GM21825 (cell line): Measurements from ENCODE around the gene SLC3A2.
"Not testable (repeated sequence)": the region's sequence is repeated elsewhere in the genome, so short reads cannot be mapped to it uniquely, and the experiment has no call there.

ENCODE experiments used
- ATAC-seq: cut with Tn5 transposase; IDR thresholded peaks from one replicate; pipeline ENCODE4 v1.9.1; 2021; ENCODE audit warnings: mild to moderate bottlenecking, moderate library complexity; ENCODE audit not compliant: unreplicated experiment

SLC3A2 gene

GRCh38 chr11:62852523-62853188 is 28.0 kb upstream of the SLC3A2 start:
- no peak for ATAC-seq

DNA sequence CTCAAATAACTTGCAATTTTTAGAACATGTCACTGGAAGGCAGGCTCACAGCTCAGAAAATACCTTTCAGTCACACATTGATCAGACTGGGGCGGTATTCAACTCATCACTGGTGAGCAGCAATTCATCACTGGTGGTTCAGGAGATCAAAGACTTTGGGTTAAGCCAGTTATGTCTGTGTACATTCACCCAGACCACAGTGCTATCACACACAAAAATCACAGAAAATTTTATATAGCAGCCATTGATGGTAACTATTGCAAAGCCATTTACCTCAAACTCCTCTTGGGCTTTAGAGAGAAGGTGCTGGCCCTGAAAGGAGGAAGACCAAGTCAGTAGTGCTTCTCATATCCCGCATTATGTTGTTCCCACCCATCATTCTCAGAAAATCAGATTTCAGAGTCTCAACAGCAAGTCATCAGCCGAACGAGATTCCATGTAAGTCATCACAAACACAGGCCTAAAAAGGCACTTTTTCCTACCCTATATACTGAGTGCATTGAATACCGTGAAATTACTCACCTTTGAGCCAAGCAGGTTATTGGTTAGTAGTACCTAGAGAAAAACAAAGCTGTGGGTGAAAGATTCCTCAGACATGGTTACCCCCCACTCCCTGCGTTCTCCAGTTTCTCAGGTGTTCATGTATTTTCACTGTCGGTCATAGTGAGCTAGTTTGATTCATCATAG is 27.3 kb upstream of the SLC3A2 start:
- ATAC-seq = no peak

GRCh38 chr11:62854013-62854824 is 26.5 kb upstream of the SLC3A2 start:
- ATAC-seq = no peak

DNA sequence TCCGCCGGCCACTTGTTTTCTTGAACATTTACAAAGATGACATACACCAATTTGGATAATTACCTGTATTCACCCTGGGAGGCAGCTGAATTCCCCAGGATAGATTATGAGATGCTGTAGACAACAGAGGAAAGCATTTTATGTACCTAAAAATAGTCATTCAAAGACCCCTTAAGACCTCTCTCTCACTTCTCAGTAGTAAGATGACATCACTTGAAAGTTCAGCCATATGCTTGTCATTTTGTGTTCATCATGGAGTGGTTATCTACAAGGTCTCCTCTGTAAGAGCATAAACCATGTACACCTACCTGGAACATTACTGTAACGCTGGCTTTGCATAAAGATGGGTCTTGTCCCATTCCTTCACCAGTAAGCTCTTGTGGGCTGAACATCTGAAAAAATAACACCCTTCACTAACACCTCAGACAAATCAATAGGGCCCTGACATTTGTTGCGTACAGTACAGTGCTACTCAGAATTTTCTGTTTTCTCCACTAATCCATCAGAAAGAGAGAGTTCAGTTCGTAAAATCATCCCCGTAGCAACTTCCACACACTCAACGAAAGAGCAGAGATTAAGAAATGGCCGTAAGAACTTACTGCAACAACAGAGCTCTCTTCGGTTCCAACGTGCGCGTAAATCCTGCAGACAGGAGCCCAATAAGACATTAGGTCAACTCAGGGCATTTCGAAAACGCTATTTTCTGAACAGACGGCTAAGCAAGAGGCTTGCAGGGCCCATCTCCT is 25.7 kb upstream of the SLC3A2 start:
- no peak for ATAC-seq

- peak; percentile 81 for ATAC-seq
These were observed 24.9 kb upstream of the SLC3A2 start for GRCh38 chr11:62855571-62856332.

DNA sequence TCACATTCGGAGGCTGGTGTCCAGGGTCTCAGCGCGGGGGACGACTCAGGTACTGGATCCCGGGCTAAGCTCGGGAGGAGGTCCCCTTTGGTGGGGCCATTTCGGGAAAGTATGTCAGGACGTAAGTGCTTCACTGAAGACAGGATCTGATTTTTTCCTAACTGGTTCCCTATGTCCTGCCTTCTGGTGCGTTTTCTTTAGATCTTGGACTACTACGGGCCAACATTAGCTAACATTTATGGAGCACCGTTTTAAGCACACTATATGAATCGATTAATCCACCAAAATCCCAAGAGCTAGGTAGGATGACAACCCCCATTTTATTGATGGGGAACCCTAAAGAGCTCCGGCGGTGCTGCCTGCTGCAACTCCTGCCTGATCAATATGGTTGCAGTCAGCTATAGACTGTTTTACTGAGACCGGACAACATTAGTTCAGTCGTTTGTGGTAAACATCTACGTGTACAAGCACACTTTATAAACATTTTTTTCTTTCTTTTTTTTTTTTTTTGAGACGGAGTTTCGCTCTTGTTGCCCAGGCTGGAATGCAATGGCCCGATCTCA is 24.3 kb upstream of the SLC3A2 start:
- ATAC-seq = peak; percentile 11

GRCh38 chr11:62857541-62857982 is 23.1 kb upstream of the SLC3A2 start:
- no peak for ATAC-seq

GRCh38 chr11:62858201-62858600 is 22.5 kb upstream of the SLC3A2 start:
- ATAC-seq = no peak

DNA sequence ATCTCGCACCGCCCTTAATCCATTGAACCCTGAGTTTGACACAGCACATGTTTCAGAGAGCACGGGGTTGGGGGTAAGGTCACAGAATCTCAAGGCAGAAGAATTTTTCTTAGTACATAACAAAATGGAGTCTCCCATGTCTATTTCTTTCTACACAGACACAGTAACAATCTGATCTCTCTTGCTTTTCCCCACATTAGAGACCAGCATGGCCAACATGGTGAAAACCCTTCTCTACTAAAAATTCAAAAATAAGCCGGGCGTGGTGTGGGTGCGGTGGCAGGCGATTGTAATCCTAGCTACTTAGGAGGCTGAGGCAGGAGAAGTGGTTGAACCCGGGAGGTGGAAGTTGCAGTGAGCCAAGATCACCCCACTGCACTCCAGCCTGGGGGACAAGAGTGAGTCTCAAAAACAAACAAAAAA is 21.4 kb upstream of the SLC3A2 start:
- ATAC-seq = not testable (repeated sequence)

- no peak for ATAC-seq
These were observed 19.7 kb upstream of the SLC3A2 start for GRCh38 chr11:62860835-62861563.

GRCh38 chr11:62861564-62862192 is 19.0 kb upstream of the SLC3A2 start:
- ATAC-seq = not testable (repeated sequence)

DNA sequence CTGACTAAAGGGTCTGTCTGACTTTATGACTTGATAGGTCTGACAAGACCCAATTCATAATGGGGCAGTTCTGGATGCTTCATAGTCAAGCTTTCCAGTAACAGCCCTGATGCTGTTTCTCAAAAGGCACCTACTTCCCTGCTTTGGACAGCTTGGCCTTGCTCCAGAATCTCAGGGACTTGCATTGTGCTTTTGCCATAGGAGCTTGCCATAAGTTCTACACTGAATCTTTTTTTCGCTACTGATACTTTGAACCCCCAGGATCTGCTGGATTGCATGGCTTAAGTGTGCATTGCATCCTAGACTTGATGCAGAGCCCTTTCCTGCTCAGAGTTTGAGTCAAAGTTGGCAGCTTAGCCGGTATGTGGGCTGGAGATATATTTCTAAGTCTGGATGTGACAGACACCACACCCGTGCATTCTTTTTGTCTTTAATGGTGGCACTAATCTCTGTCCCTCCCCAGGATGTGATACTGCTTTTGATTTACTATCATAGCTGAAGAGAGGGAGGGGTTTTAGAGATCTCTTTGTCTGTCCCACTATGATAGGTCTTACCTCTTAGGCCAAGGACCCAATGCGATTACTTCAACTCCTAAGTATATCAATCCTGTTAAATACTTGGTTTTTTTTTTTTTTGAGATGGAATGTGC is 16.9 kb upstream of the SLC3A2 start:
- no peak for ATAC-seq

GRCh38 chr11:62865635-62866034 is 15.1 kb upstream of the SLC3A2 start:
- no peak for ATAC-seq

- no peak for ATAC-seq
These were observed 5.8 kb upstream of the SLC3A2 start for GRCh38 chr11:62874851-62875250.

- no peak for ATAC-seq
These were observed 4.8 kb upstream of the SLC3A2 start for GRCh38 chr11:62875698-62876478.

DNA sequence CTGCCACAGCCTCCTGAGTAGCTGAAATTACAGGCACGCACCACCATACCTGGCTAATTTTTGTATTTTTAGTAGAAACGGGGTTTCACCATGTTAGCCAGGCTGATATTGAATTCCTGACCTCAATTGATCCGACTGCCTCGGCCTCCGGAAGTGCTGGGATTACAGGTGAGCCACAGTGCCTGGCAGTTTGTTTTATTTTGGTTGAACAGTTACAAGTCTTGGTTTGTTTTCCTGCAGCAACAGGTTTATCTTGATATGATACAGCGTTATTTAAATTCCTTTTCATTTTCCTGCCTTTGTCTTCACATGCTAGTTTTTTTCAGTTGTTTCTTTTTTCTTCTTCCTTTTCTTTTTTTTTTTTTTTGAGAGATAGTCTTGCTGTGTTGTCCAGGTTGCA is 4.0 kb upstream of the SLC3A2 start:
- ATAC-seq = no peak

- ATAC-seq = no peak
These were observed 1.3 kb upstream of the SLC3A2 start for GRCh38 chr11:62879235-62879978.
